HG03280 (cell line): ENCODE data around the gene CNOT9.
"Not testable (repeated sequence)": the region's sequence is repeated elsewhere in the genome, so short reads cannot be mapped to it uniquely, and the experiment has no call there.

Source experiments
- ATAC-seq: cut with Tn5 transposase; IDR thresholded peaks from one replicate; pipeline ENCODE4 v1.9.1; 2021; ENCODE audit warnings: mild to moderate bottlenecking, moderate library complexity; ENCODE audit not compliant: unreplicated experiment

Gene CNOT9, protein sequence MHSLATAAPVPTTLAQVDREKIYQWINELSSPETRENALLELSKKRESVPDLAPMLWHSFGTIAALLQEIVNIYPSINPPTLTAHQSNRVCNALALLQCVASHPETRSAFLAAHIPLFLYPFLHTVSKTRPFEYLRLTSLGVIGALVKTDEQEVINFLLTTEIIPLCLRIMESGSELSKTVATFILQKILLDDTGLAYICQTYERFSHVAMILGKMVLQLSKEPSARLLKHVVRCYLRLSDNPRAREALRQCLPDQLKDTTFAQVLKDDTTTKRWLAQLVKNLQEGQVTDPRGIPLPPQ

DNA sequence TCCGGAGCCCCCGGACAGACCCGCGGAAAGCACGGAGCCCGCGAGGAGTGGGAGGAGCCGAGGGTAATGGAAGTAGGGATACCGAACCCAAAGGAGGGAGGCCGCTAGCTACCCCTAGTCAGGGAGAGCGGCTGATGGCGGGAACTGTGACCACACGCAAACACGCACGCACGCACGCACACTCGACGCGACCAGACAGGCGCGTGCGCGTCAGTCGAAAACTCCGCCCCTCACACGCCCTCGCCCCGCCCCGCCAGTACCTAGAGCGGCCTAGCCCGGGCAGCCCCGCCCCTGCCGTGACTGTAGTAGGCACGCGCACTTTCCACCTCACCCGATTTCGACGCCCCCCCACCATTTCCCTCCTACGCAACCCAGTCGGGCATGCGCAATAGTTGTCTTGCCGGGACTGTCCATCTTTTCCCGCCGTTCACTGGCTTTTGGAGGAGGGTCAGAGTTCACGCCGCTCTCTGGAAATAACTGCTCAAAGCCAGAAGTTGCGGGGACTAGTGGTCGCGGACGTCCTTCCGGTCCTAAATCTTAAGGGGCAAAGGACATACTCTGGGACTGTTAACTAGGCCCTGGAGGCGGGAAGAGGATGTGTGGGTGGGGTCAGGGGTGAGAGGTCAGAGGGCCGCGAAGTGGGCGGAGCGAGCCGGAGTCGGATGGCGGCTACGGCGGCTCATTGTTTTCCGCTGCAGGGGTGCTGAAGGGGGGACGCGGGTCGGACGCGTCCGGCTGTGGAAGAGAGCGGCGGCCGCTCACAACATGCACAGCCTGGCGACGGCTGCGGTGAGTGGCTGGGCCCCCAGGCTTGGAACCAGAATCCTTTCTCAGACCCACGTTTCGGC, at the start of gene CNOT9, which contains the start of gene USP37:
TSS of gene CNOT9 (plus strand) at position 650 of the 848 bp plus-strand sequence. CDS start at position 766, 116 bp downstream.
TSS of gene USP37 (minus strand) at position 162 of the 848 bp plus-strand sequence. CDS start 9,698 bp downstream, outside the sequence.
- peak; percentile 81 for ATAC-seq

DNA sequence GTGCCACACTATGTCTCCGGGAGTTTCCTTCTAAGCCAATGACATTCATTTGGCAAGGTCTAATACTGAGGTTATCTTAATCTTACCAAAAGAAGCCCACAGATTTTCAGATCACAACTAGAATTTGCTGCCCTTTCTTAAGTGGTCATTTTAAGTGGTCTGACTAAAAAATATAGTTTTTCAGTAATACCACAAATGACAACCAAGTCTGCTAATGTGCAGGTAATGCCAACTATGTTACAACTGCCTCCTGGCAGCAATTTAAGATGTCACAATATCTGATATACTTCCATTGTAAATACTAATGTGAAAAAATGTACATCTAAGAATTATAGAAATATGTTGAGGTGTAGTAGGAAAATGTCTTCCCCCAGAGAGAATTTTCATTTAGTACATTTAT, 49.8 kb upstream of the CNOT9 start:
- no peak for ATAC-seq

DNA sequence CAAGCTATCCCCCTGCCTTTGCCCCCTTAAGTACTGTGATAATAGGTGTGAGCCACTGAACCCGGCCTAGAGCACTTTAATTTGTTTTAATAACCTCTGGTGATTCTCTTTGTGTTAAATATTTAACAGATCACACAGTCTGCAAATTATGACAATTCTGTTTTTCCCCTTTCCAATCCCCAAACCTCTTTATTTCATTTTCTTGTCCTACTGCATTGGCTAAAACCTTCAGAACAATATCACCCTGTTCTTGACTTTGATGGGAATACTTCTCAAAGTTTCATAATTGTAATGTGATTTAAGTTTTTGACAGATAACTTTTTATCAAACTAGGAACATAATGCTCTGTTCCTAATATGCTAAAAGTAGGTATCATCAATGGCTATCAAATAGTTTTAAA, 45.0 kb upstream of the CNOT9 start:
- ATAC-seq: no peak

DNA sequence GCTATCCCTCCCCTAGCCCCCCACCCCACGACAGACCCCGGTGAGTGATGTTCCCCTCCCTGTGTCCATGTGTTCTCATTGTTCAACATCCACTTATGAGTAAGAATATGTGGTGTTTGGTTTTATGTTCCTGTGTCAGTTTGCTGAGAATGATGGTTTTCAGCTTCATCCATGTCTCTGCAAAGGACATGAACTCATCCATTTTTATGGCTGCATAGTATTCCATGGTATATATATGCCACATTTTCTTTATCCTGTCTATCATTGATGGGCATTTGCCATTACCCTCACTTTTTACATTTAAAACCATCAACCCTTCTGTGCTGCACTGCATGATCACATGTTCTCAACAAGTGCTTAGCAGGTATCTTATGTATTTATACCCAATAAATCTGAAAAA, 40.2 kb upstream of the CNOT9 start:
- ATAC-seq: not testable (repeated sequence)

DNA sequence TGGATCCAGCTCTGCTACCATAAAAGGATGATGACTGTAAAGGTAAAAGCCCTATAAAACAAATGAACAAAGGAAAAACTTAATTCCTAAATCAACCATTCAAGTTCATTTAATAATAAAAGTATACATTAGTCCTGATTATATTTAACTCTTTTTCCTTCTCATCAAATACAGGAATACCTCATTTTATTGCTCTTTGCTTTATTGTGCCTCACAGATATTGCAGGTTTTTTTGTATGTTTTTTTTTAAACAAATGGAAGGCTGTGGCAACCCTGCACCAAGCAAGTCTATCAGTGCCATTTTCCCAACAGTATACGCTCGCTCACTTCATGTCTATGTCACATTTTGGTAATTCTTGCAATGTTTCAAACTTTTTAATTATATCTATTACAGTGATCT, 38.6 kb upstream of the CNOT9 start:
- no peak for ATAC-seq

DNA sequence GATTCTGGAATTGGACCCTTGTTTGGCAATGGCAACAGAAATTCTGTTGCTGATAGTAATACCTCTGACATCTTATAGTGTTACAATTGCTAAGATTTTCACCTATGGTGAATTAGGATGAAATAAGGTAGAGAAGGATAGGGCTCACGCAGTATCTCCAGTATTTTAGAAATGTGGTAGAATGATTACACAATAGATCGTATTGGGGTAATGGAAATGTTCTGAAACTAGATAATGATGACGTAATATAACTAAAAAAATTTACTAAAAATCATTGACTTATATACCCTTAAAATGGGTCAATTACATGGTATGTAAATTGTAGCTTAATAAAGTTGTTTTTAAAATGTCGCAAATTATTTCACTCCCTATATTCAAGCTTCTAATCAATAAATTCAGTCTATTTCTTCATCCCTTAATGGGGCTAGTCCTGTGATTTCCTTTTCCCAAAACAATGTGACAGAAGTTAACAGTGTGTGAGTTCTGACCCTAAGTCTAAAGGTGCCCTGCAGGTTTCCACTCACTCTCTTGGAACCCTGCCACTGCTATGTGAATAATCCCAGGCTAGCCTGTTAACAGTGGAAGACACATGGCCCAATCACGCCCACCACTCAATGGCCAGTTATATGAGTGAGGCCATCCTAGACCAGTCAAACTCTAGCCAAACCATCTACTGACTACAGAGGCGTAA, 31.7 kb upstream of the CNOT9 start:
- no peak for ATAC-seq

DNA sequence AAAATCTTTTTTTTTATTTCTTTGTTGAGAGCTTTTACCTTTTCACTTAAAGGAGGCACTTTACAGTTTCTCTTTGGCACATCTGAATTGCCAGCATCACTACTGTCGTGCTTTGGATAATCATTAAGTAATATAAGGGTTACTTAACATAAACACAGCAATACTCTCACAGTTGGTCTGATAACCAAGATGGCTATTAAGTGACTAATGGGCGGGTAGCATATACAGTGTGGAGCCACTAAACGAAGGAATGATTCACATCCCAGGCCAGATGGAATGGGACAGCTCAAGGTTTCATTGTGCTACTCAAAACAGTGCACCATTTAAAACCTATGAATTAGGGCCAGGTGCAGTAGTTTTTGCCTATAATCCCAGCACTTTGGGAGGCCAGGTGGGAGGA, 28.6 kb upstream of the CNOT9 start:
- no peak for ATAC-seq

DNA sequence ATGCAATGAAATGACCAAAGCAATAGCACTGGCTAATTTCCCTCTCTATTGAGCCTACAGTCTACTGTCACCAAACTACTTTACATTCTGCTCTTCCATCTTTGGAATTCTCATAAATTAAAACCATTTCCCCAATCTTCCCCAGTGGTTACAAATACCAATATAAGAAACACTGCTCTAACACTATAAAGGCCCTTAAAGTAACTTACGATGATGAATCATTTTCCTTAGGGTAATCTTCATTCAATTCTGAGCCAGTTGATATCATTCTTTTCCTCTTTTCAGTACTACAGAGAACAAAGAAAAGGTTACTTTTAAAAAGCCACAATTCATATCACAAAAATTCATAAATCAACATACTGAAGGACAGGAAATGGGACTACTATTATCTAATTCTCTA, 22.6 kb upstream of the CNOT9 start:
- ATAC-seq: no peak

DNA sequence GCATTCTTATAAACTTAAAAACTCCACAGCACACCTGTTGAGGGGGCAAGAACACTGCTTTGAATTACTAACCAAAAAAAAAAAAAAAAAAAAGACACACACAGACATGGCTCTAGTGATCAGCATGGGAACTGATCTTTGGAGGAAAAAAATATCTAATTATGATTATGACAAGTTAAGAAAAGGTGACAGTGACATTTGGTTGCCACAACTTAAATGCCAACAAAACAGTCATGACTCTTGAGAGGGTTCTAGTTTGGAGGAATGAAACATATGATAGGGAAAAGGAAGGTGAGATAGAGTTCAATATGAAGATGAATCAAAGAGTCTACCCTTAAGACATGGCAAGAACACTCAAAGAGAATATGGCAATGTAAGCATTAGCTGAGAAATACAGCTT, 21.1 kb upstream of the CNOT9 start:
- no peak for ATAC-seq

DNA sequence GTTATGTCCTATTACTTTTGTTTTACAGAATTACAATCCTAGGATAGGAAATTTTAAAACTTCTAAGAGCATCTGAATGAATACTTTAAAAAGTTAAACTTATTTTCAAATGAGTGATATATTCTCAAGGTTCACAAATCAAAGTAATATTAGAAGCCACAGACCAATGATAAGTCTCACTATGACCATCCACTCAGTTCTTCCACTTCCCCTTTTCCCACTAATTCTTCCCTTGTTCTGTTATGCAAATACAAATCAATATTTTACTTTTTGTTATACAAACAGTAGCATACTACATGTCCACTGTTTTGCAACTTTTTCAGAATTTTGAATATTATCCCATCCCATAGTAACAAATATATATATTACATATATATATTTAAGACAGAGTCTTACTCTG, 20.7 kb upstream of the CNOT9 start:
- ATAC-seq: no peak

DNA sequence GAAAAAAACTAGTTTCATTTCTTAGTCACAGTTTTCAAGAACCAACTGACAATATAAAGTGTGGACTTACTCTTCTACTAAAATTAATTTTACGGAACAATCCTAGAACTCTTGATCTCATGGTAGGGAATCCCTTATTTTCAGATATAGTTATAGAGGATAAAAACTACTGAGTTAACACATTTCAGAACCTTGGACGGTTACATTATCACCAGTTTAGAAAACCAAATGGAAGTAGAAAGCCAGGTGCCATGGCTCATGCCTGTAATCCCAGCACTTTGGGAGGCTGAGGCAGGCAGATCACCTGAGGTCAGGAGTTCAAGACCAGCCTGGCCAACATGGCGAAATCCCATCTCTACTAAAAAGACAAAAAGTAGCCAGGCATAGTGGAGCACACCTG, 14.4 kb upstream of the CNOT9 start:
- not testable (repeated sequence) for ATAC-seq

DNA sequence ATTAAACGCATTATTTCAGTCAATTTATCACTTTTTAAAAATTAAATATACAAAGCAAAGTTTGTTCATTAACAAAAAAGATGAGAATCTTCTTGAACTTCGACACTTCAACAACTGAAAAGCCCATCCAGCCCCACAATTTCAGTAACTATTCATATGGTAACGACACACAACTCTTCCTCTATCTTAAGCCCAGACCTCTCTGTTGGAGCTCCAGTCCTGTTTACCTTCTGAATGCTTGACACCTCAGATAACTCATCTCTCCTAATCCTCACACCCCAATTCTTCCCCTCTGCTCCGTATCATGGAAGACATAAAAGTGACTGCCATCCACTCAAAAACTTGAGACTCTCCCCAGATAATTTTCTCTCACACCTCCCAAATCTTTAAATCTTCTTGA, 13.1 kb upstream of the CNOT9 start:
- no peak for ATAC-seq

DNA sequence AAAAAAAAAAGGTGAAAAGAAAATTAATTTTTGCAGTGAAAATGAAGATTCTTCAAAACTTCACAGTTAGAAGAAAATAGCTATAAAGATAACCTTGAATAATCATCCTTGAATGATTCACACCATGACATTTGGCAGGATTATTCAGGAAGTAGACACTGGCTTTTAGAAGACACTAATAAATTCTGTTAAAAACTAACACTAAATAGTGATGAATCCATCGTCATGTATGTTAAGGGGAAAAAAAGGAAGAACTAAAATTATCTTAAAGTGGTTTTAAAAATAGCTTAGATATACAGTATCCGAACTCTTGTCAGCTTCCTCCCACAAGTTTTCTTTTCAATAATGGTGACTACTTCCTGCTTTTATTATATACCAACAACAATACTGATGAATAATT, 10.7 kb upstream of the CNOT9 start:
- no peak for ATAC-seq

DNA sequence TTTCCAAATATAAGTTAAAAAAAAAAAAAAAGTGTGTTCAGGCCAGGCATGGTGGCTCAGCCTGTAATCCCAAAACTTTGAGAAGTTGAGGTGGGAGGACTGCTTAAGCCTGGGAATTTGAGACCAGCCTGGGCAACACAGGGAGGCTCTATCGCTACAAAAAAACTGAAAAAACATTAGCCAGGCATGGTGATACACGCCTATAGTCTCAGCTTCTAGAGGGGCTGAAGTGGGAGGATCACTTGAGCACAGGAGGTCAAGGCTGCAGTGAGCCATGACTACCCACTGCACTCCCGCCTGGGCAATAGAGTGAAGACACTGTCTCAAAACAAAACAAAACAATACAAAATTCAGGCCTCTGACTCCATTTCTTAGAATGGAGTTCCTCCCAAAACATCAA, 9.7 kb upstream of the CNOT9 start:
- no peak for ATAC-seq

DNA sequence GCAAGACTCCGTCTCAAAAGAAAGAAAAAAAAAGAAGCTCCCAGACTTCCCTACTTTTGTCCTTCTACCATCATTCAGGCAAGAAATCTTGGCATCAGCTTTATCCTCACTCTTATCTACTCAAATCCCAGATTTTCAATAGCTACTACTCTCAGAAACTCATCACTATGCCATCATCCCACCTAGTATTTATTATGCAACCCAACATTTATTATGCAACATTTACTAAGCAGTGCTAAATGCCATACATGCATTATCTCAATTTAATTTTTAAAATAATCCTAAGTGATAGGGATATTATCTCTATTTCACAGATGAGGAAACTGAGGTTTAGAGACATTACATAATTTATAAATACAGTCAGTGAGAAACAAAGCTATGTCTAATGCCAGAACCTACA, 4.6 kb upstream of the CNOT9 start:
- no peak for ATAC-seq

DNA sequence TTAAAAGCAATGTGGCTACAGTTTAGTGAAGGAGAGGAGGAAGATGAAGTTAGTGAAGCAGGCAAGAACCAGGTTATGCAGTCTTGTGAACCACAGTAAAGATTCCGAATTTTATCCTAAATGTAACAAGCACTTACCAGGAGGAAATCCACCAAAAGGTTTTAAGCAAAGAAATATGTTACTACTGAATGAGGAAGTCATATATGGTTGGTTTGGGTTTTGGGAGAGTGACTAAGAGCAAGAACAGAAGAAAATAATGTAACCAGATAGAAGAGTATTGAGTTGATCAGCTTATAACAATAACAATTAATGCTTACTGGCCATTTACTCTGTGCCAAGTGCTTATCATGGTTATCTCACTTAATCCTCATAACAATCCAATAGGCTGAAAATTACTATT, 2.3 kb upstream of the CNOT9 start:
- ATAC-seq: no peak

DNA sequence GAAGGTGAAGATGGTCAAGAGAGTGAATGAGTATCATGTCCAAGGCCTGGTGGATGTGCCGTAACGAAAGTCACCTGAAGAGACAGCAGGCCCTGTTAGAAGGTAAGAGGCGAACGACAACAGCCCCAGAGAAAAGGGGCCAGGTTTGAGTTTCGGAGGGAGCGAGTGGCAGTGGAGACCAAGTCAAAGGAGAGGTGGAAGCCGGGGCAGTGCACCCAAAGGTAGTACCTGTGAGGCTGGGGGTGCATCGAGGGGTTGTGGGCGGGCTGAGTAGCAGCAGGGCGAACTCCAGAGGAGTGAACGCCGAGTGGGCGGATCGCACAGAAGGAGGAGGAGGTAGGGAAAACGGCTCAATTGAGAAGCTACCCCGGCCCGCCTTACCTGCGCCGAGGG, 846 bp upstream of the CNOT9 start:
- peak; percentile 30 for ATAC-seq

DNA sequence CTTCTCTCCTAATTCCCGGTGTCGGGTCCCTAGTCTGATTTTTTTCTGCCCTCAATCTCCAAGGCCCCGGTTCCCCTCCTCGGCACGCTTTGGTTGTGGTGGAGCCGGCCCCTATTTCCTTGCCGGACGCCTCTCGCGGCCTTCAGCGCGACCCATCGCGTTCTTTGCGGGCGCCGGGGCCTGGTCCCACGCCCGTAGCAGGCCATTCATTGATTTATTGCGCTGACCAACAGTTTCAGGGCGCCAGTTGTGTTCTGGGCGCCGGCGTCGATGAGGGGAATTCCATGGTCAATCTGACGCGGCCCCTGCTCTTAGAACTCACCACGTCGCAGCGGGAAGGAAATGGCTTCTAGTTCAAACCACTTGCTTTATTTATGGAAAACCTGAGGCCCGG, 396 bp downstream of the CNOT9 start:
- ATAC-seq: peak; percentile 14

DNA sequence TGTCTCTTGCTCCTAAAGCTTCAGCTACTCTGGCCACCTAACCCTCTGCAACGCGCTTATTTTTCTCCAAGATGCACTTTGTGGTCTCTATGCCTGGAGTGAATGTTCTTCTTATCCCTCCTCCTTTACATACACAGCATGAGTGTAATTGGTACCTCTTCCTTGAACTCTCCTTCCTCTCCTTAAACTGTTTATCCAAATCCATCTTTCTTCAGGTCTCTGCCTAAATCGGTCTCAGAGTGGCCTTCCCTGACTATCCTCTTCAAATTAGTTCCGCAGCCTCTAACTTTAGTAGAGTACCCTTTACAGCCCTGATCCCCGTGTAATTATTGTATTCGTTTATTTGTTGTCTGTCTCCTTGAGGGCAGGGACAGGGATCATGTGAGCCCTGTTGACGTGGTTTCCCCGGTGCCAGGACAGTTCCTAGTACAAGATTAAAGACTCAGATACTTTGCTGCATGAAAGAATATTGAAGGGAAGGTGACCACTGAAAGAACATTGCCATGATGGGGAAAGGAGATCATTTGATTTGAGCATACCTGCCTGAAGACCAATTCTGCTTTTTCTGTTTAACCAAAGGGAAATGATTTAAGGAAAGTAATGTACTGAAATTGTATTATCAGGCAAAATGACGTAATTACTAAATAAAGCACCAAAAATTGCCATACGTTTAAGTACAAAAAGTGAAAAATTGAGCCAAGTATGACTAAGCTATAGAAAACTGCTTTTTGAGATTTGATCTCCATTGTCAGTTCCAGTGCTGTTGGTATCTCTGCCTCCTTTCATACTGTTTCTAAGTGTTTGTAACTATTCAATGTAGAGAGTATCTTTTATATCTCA, 1.2 kb downstream of the CNOT9 start:
- no peak for ATAC-seq

DNA sequence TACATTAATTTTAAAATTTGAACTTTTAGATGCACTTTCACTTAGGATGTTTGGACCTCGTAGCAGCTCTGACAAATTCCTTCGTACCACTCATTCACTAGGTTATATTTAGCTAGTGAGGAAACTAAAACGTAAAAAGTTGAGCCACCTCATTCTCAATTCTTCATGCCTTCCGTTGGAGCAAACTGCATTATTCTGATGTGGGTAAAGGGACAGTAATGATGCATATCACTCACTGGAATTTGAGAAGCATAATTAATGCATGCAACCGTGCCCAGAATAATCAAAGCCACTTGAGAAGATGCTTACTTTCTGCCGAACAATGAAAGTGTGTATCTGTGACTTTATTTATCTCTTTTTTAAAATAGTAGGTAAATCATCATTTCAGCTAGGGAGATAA, 2.2 kb downstream of the CNOT9 start:
- ATAC-seq: no peak

DNA sequence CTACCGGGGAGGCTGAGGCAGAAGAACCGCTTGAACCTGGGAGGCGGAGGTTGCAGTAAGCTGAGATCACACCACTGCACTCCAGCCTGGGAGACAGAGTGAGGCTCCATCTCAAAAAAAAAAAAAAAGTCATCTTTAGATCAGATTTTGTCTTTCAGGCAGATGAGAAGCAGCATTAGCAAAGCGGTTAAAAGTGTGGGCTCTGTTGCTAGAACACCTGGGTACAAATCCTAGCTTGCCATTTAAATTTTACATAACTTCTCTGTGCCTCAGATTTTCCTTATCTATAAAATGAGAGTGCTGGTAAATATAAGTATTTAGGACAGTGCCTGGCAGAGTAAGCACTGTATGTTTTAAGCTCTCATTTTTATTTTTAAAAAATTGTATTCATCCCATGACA, 8.2 kb downstream of the CNOT9 start:
- no peak for ATAC-seq
